Activated T-cell treated with anti-CD3 and anti-CD28 coated beads, Interleukin-2, amount 50 U/mL, for 24 hours (primary cell): ENCODE measurements around the gene IZUMO1R.
"Not testable (repeated sequence)": the region's sequence is repeated elsewhere in the genome, so short reads cannot be mapped to it uniquely, and the experiment has no call there.

ENCODE experiments used
- DNase-seq: peaks from one replicate; pipeline ENCODE4 v3.0.0-alpha.2; 2020
- H3K27ac Mint-ChIP-seq: 2 replicates; pipeline ENCODE4 v1.8.0; 2020; ENCODE audit warnings: mild to moderate bottlenecking, mixed read lengths
- H3K27me3 Mint-ChIP-seq: 2 replicates; pipeline ENCODE4 v1.8.0; 2020; ENCODE audit warnings: mixed read lengths
- H3K36me3 Mint-ChIP-seq: 2 replicates; pipeline ENCODE4 v1.8.0; 2020; ENCODE audit warnings: low read depth, mixed read lengths
- H3K4me1 Mint-ChIP-seq: 2 replicates; pipeline ENCODE4 v1.8.0; 2020; ENCODE audit warnings: low read depth, mixed read lengths
- H3K4me3 Mint-ChIP-seq: 2 replicates; pipeline ENCODE4 v1.8.0; 2020; ENCODE audit warnings: mild to moderate bottlenecking, moderate library complexity, mixed read lengths
- H3K9me3 Mint-ChIP-seq: 2 replicates; pipeline ENCODE4 v1.8.0; 2020; ENCODE audit warnings: mixed read lengths

IZUMO1R gene

GRCh38 chr11:94343495-94343894 lies 39.1 kb downstream of the IZUMO1R start:
- Mint-ChIP-seq H3K27ac (no peak overlapping the region), H3K27me3 (no peaks in the 10 kb centered on the region), H3K36me3 (no peaks in the 10 kb centered on the region), H3K4me1 (no peaks in the 10 kb centered on the region), H3K4me3 (no peak overlapping the region), H3K9me3 (peaks cover 6% of the 10 kb centered on the region)
- no peak for DNase-seq

- H3K4me3 Mint-ChIP-seq, DNase-seq, H3K36me3 Mint-ChIP-seq, H3K27ac Mint-ChIP-seq, H3K4me1 Mint-ChIP-seq, H3K9me3 Mint-ChIP-seq, H3K27me3 Mint-ChIP-seq: not testable (repeated sequence)
These were observed 41.9 kb downstream of the IZUMO1R start for GRCh38 chr11:94346311-94346710.

- not testable (repeated sequence) for H3K4me1 Mint-ChIP-seq, DNase-seq, H3K9me3 Mint-ChIP-seq, H3K4me3 Mint-ChIP-seq, H3K36me3 Mint-ChIP-seq, H3K27ac Mint-ChIP-seq, H3K27me3 Mint-ChIP-seq
These were observed 46.6 kb downstream of the IZUMO1R start for GRCh38 chr11:94350850-94351563.
